AG04449 (cell line): ENCODE measurements around the gene BRD4.

Experiments
- CTCF ChIA-PET: fragments of 350-600 bp; formaldehyde crosslinking; extraction: SDS; loops from one replicate; lab custom pipeline; 2021; ENCODE audit warnings: antibody characterized with exemption; lab: Yijun Ruan, JAX
- POLR2A ChIA-PET: fragments of 400-600, 350-600 bp; formaldehyde crosslinking; extraction: SDS; loops from one replicate; lab custom pipeline; 2020; ENCODE audit warnings: antibody characterized with exemption, inconsistent platforms; lab: Yijun Ruan, JAX
- DNase-seq: peaks from one replicate; pipeline ENCODE4 v3.0.0-alpha.2; 2010; ENCODE audit warnings: low read depth, low spot score
- H3K4me3 ChIP-seq: 2 replicates; pipeline ENCODE4 v1.5.1; 2011; ENCODE audit warnings: low read depth, mild to moderate bottlenecking, control low read depth, low read length
- CTCF ChIP-seq: IDR thresholded peaks from one replicate; pipeline ENCODE4 v1.5.1; 2011; ENCODE audit warnings: mild to moderate bottlenecking, moderate library complexity, low read length, control low read depth, inconsistent platforms; ENCODE audit not compliant: insufficient read depth; ENCODE audit errors: missing control alignments

BRD4 gene

GRCh38 chr19:15313649-15314279 is 18.6 kb downstream of the BRD4 start:
- no peak for TF ChIP-seq CTCF
- H3K4me3 ChIP-seq, result no peak overlapping the region
- no peak for DNase-seq
- ChIA-PET CTCF (interaction anchor here (2.0 kb wide), 1 partner anchor 8 kb away, joined by 4 read pairs; no protein-coding TSS in a partner anchor), POLR2A (no interaction called here)

- POLR2A ChIA-PET, result no interaction called here
- no peak for TF ChIP-seq CTCF
- DNase-seq, result no peak
- CTCF ChIA-PET, result interaction anchor here (1.3 kb wide), 1 partner anchor 16 kb away, joined by 3 read pairs; no protein-coding TSS in a partner anchor
- no peak overlapping the region for H3K4me3 ChIP-seq
These were observed 25.2 kb downstream of the BRD4 start for GRCh38 chr19:15307169-15307568.

DNA sequence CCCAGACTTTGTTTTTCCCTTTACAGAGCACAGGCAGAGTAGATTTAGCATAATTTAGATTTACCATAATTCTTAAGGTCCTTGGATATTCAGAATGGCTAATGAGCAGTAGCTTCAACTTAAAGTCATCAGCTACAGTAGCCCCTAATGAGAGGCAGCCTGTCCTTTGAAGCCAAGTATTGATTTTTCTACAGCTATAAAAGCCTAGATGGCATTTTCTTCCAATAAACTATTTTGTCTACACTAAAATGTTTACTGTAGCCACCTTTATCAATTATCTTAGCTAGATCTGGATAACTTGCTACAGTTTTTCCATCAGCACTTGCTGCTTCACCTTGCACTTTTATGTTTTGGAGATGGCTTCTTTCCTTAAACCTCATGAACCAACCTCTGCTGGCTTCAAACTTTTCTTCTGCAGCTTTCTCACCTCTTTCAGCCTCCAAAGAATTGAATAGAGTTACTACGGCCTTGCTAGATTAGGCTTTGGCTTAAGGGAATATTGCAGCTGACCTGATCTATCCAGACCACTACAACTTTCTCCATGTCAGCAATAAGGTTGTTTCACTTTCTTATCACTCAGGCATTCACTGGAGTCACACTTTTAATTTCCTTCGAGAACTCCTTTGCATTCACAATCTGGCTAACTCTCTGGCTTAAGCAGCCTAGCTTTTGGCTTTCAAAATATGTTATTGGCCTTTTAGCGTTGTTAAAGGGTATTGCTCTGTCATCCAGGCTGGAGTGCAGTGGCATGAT is 26.6 kb downstream of the BRD4 start:
- ChIA-PET POLR2A (no interaction called here), CTCF (interaction anchor here (1.1 to 1.5 kb wide), 3 partner anchors 9 to 21 kb away, joined by 3 to 4 read pairs (median 3); no protein-coding TSS in a partner anchor)
- H3K4me3 ChIP-seq, result no peak overlapping the region
- TF ChIP-seq CTCF, result no peak
- no peak for DNase-seq

DNA sequence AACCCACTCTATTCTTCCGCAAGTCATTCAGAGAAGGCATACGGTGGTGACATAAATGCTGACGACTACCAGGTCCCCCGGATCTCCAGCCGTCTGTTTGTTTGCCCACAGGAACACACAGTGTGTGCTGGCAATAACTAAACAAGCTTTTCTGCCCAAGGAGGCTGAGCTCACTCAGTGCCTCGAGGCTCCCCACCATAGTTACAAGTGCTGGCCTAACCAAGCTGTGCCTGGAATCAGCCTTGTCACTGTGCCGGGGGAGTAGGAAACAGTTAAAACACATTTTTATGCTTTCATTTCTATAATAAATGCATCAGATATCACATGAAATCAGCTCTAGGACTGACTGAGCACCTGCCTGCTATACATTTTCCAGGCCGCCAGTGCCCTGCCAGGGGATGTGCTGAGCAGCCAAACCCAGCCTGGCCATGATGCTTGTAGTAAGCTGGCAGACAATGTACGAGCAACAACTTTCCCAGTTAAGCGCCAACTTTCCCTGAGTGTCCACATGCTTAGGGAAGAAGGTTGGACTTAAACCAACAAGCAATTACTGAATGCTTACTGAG is 28.1 kb downstream of the BRD4 start:
- no peak for DNase-seq
- CTCF ChIA-PET, result interaction anchor here (1.1 kb wide), 1 partner anchor 13 kb away, joined by 3 read pairs; no protein-coding TSS in a partner anchor
- POLR2A ChIA-PET, result no interaction called here

GRCh38 chr19:15303105-15303780 is 29.1 kb downstream of the BRD4 start:
- no peak for TF ChIP-seq CTCF
- CTCF ChIA-PET, result interaction anchor here (1.3 kb wide), 1 partner anchor 16 kb away, joined by 5 read pairs; no protein-coding TSS in a partner anchor
- POLR2A ChIA-PET, result no interaction called here
- no peak for DNase-seq
- H3K4me3 ChIP-seq, result no peak overlapping the region

More for the DNA sequence above, 28.1 kb downstream of the BRD4 start:
- TF ChIP-seq CTCF, result no peak
- no peak overlapping the region for H3K4me3 ChIP-seq
